SJCRH30 (cell line): Measurements from ENCODE around the gene OLFM4. TPM values are rescaled to one million over a fixed set of nuclear protein-coding genes. Genes with fewer than 3 reads are reported as not detected.

Experiments used
- DNase-seq, 2 experiments: peaks; one replicate each; pipeline ENCODE4 v3.0.0-alpha.2; 2015 to 2020
- H3K27ac ChIP-seq: fragments of 250-450 bp; sonication (Bioruptor Pico); 2 replicates; pipeline ENCODE4 v1.5.1; 2020; ENCODE audit warnings: mild to moderate bottlenecking, moderate library complexity
- H3K27me3 ChIP-seq: fragments of 250-450 bp; sonication (Bioruptor Pico); 2 replicates; pipeline ENCODE4 v1.5.1; 2020; ENCODE audit warnings: mild to moderate bottlenecking, moderate library complexity
- H3K36me3 ChIP-seq: fragments of 250-450 bp; sonication (Bioruptor Pico); 2 replicates; pipeline ENCODE4 v1.5.1; 2020; ENCODE audit warnings: mild to moderate bottlenecking, moderate library complexity
- H3K4me1 ChIP-seq: fragments of 250-450 bp; sonication (Bioruptor Pico); 2 replicates; pipeline ENCODE4 v1.5.1; 2020; ENCODE audit warnings: mild to moderate bottlenecking, moderate library complexity
- H3K4me3 ChIP-seq: fragments of 250-450 bp; sonication (Bioruptor Pico); 2 replicates; pipeline ENCODE4 v1.5.1; 2020; ENCODE audit warnings: mild to moderate bottlenecking, moderate library complexity
- H3K9me3 ChIP-seq: fragments of 250-450 bp; sonication (Bioruptor Pico); replicated peaks from 2 replicates; pipeline ENCODE4 v1.5.1; 2020; ENCODE audit warnings: mild to moderate bottlenecking, moderate library complexity
- total RNA-seq: library from RNA; depleted of rRNA; stranded (reverse); fragments of >200 nt; shearing (Covaris generic); gene quantifications from 2 replicates; pipeline ENCODE4 v1.2.3, GENCODE V29; 2014; rRNA removed

Gene OLFM4, protein sequence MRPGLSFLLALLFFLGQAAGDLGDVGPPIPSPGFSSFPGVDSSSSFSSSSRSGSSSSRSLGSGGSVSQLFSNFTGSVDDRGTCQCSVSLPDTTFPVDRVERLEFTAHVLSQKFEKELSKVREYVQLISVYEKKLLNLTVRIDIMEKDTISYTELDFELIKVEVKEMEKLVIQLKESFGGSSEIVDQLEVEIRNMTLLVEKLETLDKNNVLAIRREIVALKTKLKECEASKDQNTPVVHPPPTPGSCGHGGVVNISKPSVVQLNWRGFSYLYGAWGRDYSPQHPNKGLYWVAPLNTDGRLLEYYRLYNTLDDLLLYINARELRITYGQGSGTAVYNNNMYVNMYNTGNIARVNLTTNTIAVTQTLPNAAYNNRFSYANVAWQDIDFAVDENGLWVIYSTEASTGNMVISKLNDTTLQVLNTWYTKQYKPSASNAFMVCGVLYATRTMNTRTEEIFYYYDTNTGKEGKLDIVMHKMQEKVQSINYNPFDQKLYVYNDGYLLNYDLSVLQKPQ
- total RNA-seq, result 1.1 TPM in 2 replicates

DNA sequence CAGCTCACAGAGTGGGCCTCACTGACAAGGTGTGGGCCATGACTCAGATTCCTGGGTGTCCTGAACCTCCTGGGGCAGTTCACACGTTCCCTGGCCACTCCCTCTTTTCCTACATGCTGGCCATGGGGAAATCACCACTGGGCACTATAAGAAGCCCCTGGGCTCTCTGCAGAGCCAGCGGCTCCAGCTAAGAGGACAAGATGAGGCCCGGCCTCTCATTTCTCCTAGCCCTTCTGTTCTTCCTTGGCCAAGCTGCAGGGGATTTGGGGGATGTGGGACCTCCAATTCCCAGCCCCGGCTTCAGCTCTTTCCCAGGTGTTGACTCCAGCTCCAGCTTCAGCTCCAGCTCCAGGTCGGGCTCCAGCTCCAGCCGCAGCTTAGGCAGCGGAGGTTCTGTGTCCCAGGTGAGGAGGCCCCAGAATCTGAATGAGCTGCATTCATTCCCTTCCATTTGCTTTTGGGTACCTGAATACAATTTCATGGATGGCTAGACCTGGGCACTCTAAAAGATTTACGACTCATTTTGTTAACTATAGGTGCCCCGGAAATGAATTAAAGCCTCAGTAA, at the start of gene OLFM4:
Gene OLFM4, plus strand, starts transcription at position 177 of the 567 bp plus-strand sequence. Its CDS starts 24 bp downstream, at position 201.
- H3K9me3 ChIP-seq, result no peaks in the 10 kb centered on the region
- no peaks in the 10 kb centered on the region for H3K4me1 ChIP-seq
- DNase-seq, result no peak
- H3K27ac ChIP-seq, result no peak within 1 kb of the TSS
- no peaks in the 10 kb centered on the region for H3K36me3 ChIP-seq
- H3K4me3 ChIP-seq, result no peak within 1 kb of the TSS
- no peaks in the 10 kb centered on the region for H3K27me3 ChIP-seq

GRCh38 chr13:52978989-52979388, 49.6 kb upstream of the OLFM4 start:
- peaks cover 10% of the 10 kb centered on the region for H3K4me1 ChIP-seq
- DNase-seq, result peak in 1 of 2 experiments; percentile 43
- no peaks in the 10 kb centered on the region for H3K36me3 ChIP-seq
- H3K27me3 ChIP-seq, result no peaks in the 10 kb centered on the region
- H3K4me3 ChIP-seq, result no peak overlapping the region
- no peak overlapping the region for H3K27ac ChIP-seq
- no peaks in the 10 kb centered on the region for H3K9me3 ChIP-seq

DNA sequence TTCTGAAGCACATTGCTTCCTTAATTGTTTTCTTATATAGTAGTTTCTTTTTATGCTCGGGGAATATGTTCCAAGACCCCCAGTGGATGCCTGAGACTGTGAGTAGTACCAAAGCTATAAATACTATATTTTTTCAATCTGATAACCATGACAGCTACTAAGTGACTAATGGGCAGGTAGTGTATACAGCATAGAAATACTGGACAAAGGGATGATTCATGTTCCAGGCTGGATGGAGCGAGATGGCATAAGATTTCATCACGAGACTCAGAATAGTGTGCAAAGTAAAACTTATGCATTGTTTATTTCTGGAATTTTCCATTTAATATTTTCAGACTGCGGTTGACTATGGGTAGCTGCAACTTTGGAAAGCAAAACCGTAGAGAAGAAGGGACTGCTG, 47.9 kb upstream of the OLFM4 start:
- Histone ChIP-seq H3K36me3 (no peaks in the 10 kb centered on the region), H3K27me3 (no peaks in the 10 kb centered on the region), H3K27ac (no peak overlapping the region), H3K9me3 (no peaks in the 10 kb centered on the region), H3K4me1 (peaks cover 10% of the 10 kb centered on the region), H3K4me3 (no peak overlapping the region)
- DNase-seq, result no peak

DNA sequence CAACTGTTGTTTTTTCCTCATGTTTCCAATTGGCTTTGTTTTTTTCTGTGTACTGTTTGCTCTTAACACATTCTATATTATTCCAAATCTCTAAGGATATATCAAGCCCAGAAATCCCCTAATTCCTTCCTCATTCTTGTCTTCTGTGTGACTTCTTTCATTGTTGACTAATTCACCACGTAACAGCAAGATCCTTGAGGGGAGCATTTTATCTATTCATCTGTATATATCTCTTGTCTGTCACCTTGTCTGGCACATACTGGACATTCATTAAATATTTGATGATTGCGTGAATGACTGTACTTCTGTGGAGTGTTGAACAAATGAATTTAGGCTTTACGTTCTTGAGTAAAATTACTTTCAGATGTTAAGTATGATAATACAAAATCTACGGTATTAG, 44.8 kb upstream of the OLFM4 start:
- Histone ChIP-seq H3K4me3 (no peak overlapping the region), H3K4me1 (peaks cover 5% of the 10 kb centered on the region), H3K36me3 (no peaks in the 10 kb centered on the region), H3K27ac (no peak overlapping the region), H3K27me3 (no peaks in the 10 kb centered on the region), H3K9me3 (no peaks in the 10 kb centered on the region)
- no peak for DNase-seq

DNA sequence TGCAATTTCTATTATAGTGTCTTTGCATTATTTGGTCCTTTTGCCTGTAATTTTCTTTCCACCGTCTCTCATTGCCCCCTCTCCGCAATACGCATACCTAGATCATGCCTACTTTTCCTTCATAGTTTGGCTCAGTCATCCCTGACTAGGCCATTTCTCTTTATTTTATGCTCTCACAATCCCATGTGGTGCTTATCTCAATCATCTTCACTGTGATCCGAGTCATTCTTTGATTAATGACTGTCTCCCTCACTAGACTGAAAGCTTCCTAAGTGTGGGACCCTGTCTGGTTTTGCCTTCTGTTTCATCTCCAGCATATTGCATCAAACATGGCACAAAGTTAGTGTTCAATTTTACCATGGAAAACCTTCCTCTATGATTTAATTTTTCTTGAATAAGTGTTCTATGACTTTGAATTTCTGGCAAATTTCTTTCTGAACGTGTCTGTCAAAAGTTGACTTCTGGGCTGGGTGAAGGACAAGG, 43.7 kb upstream of the OLFM4 start:
- Histone ChIP-seq H3K4me1 (no peaks in the 10 kb centered on the region), H3K36me3 (no peaks in the 10 kb centered on the region), H3K9me3 (no peaks in the 10 kb centered on the region), H3K27me3 (no peaks in the 10 kb centered on the region), H3K4me3 (no peak overlapping the region), H3K27ac (no peak overlapping the region)
- DNase-seq, result no peak

DNA sequence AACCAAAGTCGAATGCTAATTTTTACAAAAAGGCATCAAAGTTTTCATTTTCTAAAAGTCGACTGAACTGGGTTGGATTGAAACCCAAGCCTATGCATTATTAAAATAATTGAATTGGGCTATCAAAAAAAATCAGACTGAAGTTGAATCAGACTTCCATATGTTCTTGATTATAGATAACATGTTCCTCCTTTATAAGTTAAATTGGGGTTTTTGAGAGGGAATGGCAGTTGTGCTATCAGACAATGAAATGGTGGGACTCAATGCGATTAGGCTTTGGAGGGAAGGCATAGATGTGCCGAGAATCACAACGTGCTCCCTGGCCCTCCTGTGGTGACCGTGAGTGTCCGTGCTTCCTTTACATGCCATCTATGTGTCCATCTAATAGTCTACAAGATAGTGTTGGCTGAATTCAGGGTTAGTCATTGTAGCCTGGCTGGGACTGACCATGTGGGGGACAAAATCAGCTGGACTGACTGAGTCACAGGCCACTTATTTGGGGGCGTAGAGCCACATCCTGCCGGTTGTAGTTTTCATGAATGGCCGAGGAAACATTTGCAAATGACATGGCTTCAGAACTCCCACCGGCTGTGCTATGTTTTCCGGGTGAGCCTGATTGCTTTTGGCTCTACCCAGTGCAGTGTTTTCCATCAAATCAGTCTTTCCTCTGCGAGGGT, 37.1 kb upstream of the OLFM4 start:
- H3K27me3 ChIP-seq, result no peaks in the 10 kb centered on the region
- no peaks in the 10 kb centered on the region for H3K9me3 ChIP-seq
- H3K4me1 ChIP-seq, result no peaks in the 10 kb centered on the region
- H3K36me3 ChIP-seq, result no peaks in the 10 kb centered on the region
- H3K4me3 ChIP-seq, result no peak overlapping the region
- H3K27ac ChIP-seq, result no peak overlapping the region
- no peak for DNase-seq

GRCh38 chr13:52992110-52992509, 36.5 kb upstream of the OLFM4 start:
- Histone ChIP-seq H3K4me3 (no peak overlapping the region), H3K4me1 (no peaks in the 10 kb centered on the region), H3K36me3 (no peaks in the 10 kb centered on the region), H3K27ac (no peak overlapping the region), H3K27me3 (no peaks in the 10 kb centered on the region), H3K9me3 (no peaks in the 10 kb centered on the region)
- DNase-seq, result no peak

- H3K9me3 ChIP-seq, result no peaks in the 10 kb centered on the region
- H3K27ac ChIP-seq, result no peak overlapping the region
- no peak overlapping the region for H3K4me3 ChIP-seq
- H3K27me3 ChIP-seq, result no peaks in the 10 kb centered on the region
- H3K4me1 ChIP-seq, result no peaks in the 10 kb centered on the region
- no peak for DNase-seq
- no peaks in the 10 kb centered on the region for H3K36me3 ChIP-seq
Measured at GRCh38 chr13:52994051-52994450, 34.6 kb upstream of the OLFM4 start.

- no peaks in the 10 kb centered on the region for H3K4me1 ChIP-seq
- H3K36me3 ChIP-seq, result no peaks in the 10 kb centered on the region
- no peak overlapping the region for H3K27ac ChIP-seq
- H3K9me3 ChIP-seq, result peaks cover under 1% of the 10 kb centered on the region; the same call in 1 of the 2 replicates
- no peak overlapping the region for H3K4me3 ChIP-seq
- peak in 1 of 2 experiments; percentile 26 for DNase-seq
- H3K27me3 ChIP-seq, result no peaks in the 10 kb centered on the region
Measured at GRCh38 chr13:52994865-52995264, 33.7 kb upstream of the OLFM4 start.

DNA sequence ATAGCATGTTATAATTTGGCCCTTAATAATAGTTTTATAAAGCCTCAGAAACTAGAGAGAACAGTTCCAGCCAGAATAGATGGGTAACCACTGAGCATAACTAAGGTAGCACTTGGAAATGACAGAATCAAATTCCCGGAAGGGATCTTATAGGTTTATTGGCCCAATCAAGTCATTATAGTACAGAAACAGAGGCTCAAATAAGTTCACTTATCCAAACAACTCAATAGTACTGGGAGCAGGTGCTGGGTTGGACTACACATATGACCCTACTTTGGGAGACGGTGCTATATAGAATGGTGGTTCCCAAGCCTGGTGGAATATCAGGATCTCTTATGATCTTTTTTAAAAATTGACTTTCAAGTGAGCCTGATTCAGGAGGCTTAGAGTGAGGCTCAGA, 32.7 kb upstream of the OLFM4 start:
- H3K27ac ChIP-seq, result no peak overlapping the region
- no peak for DNase-seq
- no peak overlapping the region for H3K4me3 ChIP-seq
- H3K9me3 ChIP-seq, result peaks cover 3% of the 10 kb centered on the region; the same call in 1 of the 2 replicates
- no peaks in the 10 kb centered on the region for H3K36me3 ChIP-seq
- H3K4me1 ChIP-seq, result no peaks in the 10 kb centered on the region
- no peaks in the 10 kb centered on the region for H3K27me3 ChIP-seq

DNA sequence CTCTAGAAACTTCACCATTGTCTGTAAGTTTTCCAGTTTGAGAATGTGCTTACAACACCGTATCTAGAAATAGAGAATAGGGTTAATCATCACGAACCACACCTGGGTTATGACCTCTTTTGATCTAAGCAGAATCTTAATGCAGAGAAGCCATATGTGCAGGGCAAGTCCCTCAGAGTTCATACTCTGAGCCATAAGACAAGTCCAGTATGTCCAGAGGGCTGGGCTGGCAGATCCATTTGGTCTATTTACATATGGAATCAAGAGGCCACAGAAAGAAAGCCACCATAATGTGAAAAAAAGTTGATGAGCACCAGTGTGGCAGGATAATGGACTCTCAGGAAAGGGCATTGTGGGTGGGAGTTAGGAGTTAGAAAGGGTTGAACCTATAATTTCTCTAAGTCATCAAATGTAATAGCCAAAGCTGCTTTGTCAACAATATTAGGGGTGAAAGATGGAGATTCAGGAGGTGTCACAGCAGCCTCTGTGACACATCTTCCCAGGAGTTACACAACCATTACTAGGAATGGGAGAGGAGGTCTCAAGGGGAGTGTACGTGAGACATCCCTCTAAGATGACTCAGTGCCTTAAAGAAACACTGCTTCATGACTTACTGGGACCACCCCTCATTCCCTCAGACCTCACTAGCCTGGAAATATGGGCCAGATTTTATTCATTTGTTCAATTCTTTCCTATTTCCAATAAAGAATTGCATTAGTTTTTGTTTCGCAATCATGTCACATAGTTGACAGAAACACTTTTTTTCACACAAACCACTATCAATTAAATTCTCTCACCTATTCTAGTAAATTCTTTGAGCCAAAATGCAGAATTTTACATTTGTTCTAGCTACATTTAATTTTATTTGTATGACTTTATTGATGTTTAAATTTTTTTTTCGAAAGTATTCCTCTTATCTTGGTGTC, 30.4 kb upstream of the OLFM4 start:
- H3K4me3 ChIP-seq, result no peak overlapping the region
- no peaks in the 10 kb centered on the region for H3K36me3 ChIP-seq
- peaks cover 3% of the 10 kb centered on the region; the same call in 1 of the 2 replicates for H3K9me3 ChIP-seq
- no peak overlapping the region for H3K27ac ChIP-seq
- H3K4me1 ChIP-seq, result no peaks in the 10 kb centered on the region
- no peak for DNase-seq
- no peaks in the 10 kb centered on the region for H3K27me3 ChIP-seq

DNA sequence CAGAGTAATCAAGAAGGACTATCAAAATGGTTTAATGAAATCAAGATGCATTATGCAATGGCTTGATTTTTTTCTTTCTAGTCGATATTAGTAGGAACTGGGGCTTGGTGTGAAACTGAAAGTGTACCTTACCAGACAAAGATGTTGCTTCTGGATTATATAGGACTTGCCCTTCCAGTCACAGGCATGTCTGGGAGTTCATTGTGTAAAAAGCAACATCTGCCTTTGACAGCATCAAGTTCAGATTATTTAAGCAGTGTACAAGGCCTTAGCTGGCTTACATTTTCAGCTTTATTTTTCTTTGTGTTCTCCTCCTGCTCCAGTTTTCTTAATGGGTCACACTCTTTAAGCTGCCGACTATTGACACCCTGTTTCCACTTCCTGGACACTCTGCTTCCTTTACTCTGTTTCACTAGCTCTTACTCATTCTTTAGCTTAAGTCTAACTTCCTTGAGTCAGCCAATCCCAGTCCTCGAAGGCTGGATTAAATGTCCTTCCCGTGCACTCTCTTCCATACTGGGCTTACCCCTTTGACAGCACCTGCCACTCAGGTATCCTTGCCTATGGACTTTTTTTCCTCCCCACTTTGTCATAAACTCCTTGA, 29.4 kb upstream of the OLFM4 start:
- H3K36me3 ChIP-seq, result no peaks in the 10 kb centered on the region
- H3K4me1 ChIP-seq, result no peaks in the 10 kb centered on the region
- H3K4me3 ChIP-seq, result no peak overlapping the region
- H3K27ac ChIP-seq, result no peak overlapping the region
- DNase-seq, result no peak
- peaks cover 3% of the 10 kb centered on the region; the same call in 1 of the 2 replicates for H3K9me3 ChIP-seq
- no peaks in the 10 kb centered on the region for H3K27me3 ChIP-seq

DNA sequence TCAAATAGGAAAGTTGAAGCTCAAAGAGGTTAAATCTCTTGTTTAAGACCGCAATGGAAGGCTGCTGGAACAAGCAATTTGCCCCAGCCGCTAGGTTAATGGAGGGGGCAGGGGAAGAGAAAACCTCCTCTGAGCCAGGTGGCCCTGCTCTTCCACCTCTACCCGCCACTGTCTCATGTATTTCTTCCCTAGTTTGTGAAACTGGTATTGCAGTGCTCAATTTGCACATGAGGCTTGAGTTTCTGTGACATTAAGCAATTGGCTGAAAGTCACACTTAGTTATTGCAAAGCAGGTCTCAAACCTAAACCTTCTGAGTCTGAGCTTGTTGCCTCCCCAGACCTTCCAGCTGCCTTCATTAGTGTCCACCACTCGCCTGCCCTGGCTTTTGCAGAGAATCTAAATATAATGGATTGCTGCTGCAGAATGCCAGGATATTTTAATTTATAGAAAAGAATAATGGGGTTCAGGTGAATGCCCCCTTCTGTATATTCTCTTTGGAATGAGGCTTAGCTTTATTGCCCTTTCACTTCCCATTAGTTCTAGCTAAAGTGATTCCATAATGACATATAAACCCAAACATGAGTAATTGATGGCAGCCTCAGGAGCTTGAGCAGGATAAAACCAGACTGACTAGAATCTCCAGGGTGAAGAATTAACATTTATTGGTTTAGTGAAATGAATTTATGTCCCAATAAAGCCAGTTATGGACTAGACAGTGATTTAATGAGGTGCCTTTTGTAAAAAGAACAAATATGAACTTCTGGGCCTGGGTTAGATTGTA, 27.0 kb upstream of the OLFM4 start:
- H3K27me3 ChIP-seq, result no peaks in the 10 kb centered on the region
- no peak for DNase-seq
- peaks cover 3% of the 10 kb centered on the region; the same call in 1 of the 2 replicates for H3K9me3 ChIP-seq
- H3K27ac ChIP-seq, result no peak overlapping the region
- H3K36me3 ChIP-seq, result no peaks in the 10 kb centered on the region
- H3K4me3 ChIP-seq, result no peak overlapping the region
- peaks cover 3% of the 10 kb centered on the region; the same call in 1 of the 2 replicates for H3K4me1 ChIP-seq
